SK-N-SH (cell line): ENCODE results near the gene DNAJB8. TPM values are rescaled to one million over a fixed set of nuclear protein-coding genes. Genes with fewer than 3 reads are reported as not detected.

Experiments used
- CTCF ChIA-PET: fragments of 300-600, 350-600 bp; formaldehyde crosslinking; extraction: SDS; loops from one replicate; lab custom pipeline; 2021; lab: Yijun Ruan, JAX
- POLR2A ChIA-PET: fragments of 350-600 bp; sonication (Branson Sonifier 250); formaldehyde crosslinking; extraction: SDS; loops from one replicate; lab custom pipeline; 2020; ENCODE audit warnings: antibody characterized with exemption, inconsistent platforms; lab: Yijun Ruan, JAX
- DNase-seq: peaks from one replicate; pipeline ENCODE4 v3.0.0; 2012
- H2AFZ ChIP-seq: fragments of 200-600 bp; sonication (generic); 2 replicates; pipeline ENCODE4 v1.8.1; 2016; ENCODE audit warnings: antibody characterized with exemption, mild to moderate bottlenecking, low read depth
- H3F3A ChIP-seq: fragments of 200-600 bp; sonication (generic); replicated peaks from 2 replicates; pipeline ENCODE3; 2016; ENCODE audit warnings: antibody characterized with exemption, mild to moderate bottlenecking; ENCODE audit not compliant: insufficient read depth
- H3K27ac ChIP-seq, 2 experiments: fragments of 200-500 bp in 1 of 2; fragments of 200-600 bp in 1 of 2; sonication (Bioruptor generic) in 1 of 2; sonication (generic), shearing (Covaris generic) in 1 of 2; 2 replicates each; pipeline versions ENCODE4 v1.5.1 to v1.6.1; 2014 to 2016; ENCODE audit warnings: low read depth in 2 of 2, inconsistent platforms in 1 of 2, low read length in 1 of 2, mild to moderate bottlenecking in 1 of 2, mixed read lengths in 1 of 2
- H3K27me3 ChIP-seq: fragments of 200-600 bp; sonication (generic), shearing (Covaris generic); 2 replicates; pipeline ENCODE4 v1.6.1; 2016; ENCODE audit warnings: mixed run types; ENCODE audit not compliant: insufficient read depth
- H3K36me3 ChIP-seq, 2 experiments: fragments of 200-500 bp in 1 of 2; fragments of 200-600 bp in 1 of 2; sonication (Bioruptor generic) in 1 of 2; sonication (generic) in 1 of 2; replicated peaks in 1 of 2; 2 replicates each; pipeline versions ENCODE3 to v1.5.1; 2014 to 2016; ENCODE audit warnings: low read length in 1 of 2, mild to moderate bottlenecking in 1 of 2; ENCODE audit not compliant: insufficient read depth in 2 of 2, control insufficient read depth in 1 of 2
- H3K4me1 ChIP-seq, 2 experiments: fragments of 200-500 bp in 1 of 2; fragments of 200-600 bp in 1 of 2; sonication (Bioruptor generic) in 1 of 2; sonication (generic), shearing (Covaris generic) in 1 of 2; 2 replicates each; pipeline versions ENCODE4 v1.5.1 to v1.6.1; 2014 to 2016; ENCODE audit warnings: low read depth in 1 of 2, low read length in 1 of 2, mixed run types in 1 of 2; ENCODE audit not compliant: insufficient read depth in 2 of 2, control insufficient read depth in 1 of 2
- H3K4me2 ChIP-seq: fragments of 200-600 bp; sonication (generic), shearing (Covaris generic); 2 replicates; pipeline ENCODE4 v1.6.1; 2017; ENCODE audit warnings: mixed run types
- H3K4me3 ChIP-seq, 2 experiments: fragments of 200-500 bp in 1 of 2; fragments of 200-600 bp in 1 of 2; sonication (Bioruptor generic) in 1 of 2; sonication (generic), shearing (Covaris generic) in 1 of 2; 2 replicates each; pipeline versions ENCODE4 v1.5.1 to v1.8.1; 2014 to 2016; ENCODE audit warnings: low read depth in 2 of 2, inconsistent platforms in 1 of 2, low read length in 1 of 2, mild to moderate bottlenecking in 1 of 2, mixed read lengths in 1 of 2, moderate library complexity in 1 of 2
- H3K79me2 ChIP-seq: fragments of 200-600 bp; sonication (generic); 2 replicates; pipeline ENCODE4 v1.8.1; 2017; ENCODE audit warnings: mild to moderate bottlenecking; ENCODE audit not compliant: insufficient read depth
- H3K9ac ChIP-seq: fragments of 200-600 bp; sonication (generic); 2 replicates; pipeline ENCODE4 v1.6.1; 2017; ENCODE audit warnings: mixed run types
- H3K9me2 ChIP-seq: fragments of 200-600 bp; sonication (generic); 2 replicates; pipeline ENCODE4 v1.6.1; 2017; ENCODE audit warnings: mixed run types
- H3K9me3 ChIP-seq: fragments of 200-600 bp; sonication (generic); 2 replicates; pipeline ENCODE4 v1.6.1; 2017; ENCODE audit warnings: mixed run types, mild to moderate bottlenecking, moderate library complexity
- H4K20me1 ChIP-seq: fragments of 200-600 bp; sonication (generic); 2 replicates; pipeline ENCODE4 v1.6.1; 2017; ENCODE audit warnings: mild to moderate bottlenecking, mixed run types; ENCODE audit not compliant: insufficient read depth
- ELF1 ChIP-seq: IDR thresholded peaks from 2 replicates; pipeline ENCODE4 v1.4.0; 2012
- EP300 ChIP-seq, 2 experiments: IDR thresholded peaks; 2 replicates each; pipeline versions ENCODE4 v1.4.0 to v1.6.1; 2012; ENCODE audit warnings: borderline replicate concordance in 1 of 2, low read depth in 1 of 2, low read length in 1 of 2
- EZH2phosphoT487 ChIP-seq: fragments of 200-600 bp; sonication (generic); IDR thresholded peaks from 2 replicates; pipeline ENCODE4 v1.6.1; 2017; ENCODE audit warnings: low read depth, mixed run types, mild to moderate bottlenecking, antibody characterized with exemption, moderate library complexity, borderline replicate concordance
- FOSL2 ChIP-seq: IDR thresholded peaks from 2 replicates; pipeline ENCODE4 v1.4.0; 2012; ENCODE audit warnings: low read depth, mild to moderate bottlenecking, moderate library complexity, borderline replicate concordance
- FOXJ3 ChIP-seq: sonication (generic); formaldehyde crosslinking; IDR thresholded peaks from 2 replicates; pipeline ENCODE4 v1.5.1; 2020; ENCODE audit warnings: mild to moderate bottlenecking, missing genetic modification reagents
- FOXM1 ChIP-seq: IDR thresholded peaks from 2 replicates; pipeline ENCODE4 v1.4.0; 2012; ENCODE audit warnings: low read depth, mild to moderate bottlenecking
- GATA2 ChIP-seq: sonication (generic); formaldehyde crosslinking; IDR thresholded peaks from 2 replicates; pipeline ENCODE4 v1.5.0; 2020; ENCODE audit warnings: mild to moderate bottlenecking, missing genetic modification reagents
- JUND ChIP-seq: IDR thresholded peaks from 2 replicates; pipeline ENCODE4 v1.4.0; 2012
- MEF2A ChIP-seq: IDR thresholded peaks from 2 replicates; pipeline ENCODE4 v1.4.0; 2012; ENCODE audit warnings: low read depth, borderline replicate concordance
- POLR2AphosphoS5 ChIP-seq: IDR thresholded peaks from 2 replicates; pipeline ENCODE4 v1.6.1; 2012; ENCODE audit warnings: low read depth, low read length
- RXRA ChIP-seq: IDR thresholded peaks from 2 replicates; pipeline ENCODE4 v1.4.0; 2012; ENCODE audit warnings: low read depth, mild to moderate bottlenecking, borderline replicate concordance
- SIN3A ChIP-seq: IDR thresholded peaks from 2 replicates; pipeline ENCODE4 v1.6.1; 2012; ENCODE audit warnings: low read depth, mild to moderate bottlenecking, low read length, moderate library complexity, borderline replicate concordance
- TAF1 ChIP-seq: IDR thresholded peaks from 2 replicates; pipeline ENCODE4 v1.6.1; 2012; ENCODE audit warnings: low read depth, mild to moderate bottlenecking, low read length, moderate library complexity, borderline replicate concordance
- TCF12 ChIP-seq: IDR thresholded peaks from 2 replicates; pipeline ENCODE4 v1.4.0; 2012
- TEAD4 ChIP-seq: IDR thresholded peaks from 2 replicates; pipeline ENCODE4 v1.4.0; 2012; ENCODE audit warnings: mild to moderate bottlenecking, borderline replicate concordance; ENCODE audit not compliant: insufficient read depth
- WGBS: methylation state at CpG from one replicate; pipeline ENCODE4 v1.1.6; 2017; ENCODE audit warnings: low lambda C conversion rate; 5-methylcytosine and 5-hydroxymethylcytosine counted together
- polyA plus RNA-seq, 3 experiments: library from polyadenylated mRNA; depleted of rRNA; stranded (reverse); fragments of >200 nt; gene quantifications; 2 replicates each; pipeline ENCODE4 v1.2.3, GENCODE V29; 2012
- TF ChIP-seq, protein P1 (sequence below): fragments of 150-350 bp; IDR thresholded peaks from 2 replicates; pipeline ENCODE4 v1.6.1; 2016; ENCODE audit warnings: mild to moderate bottlenecking, low read depth, low read length
- TF ChIP-seq, protein P2 (sequence below): IDR thresholded peaks from 2 replicates; pipeline ENCODE4 v1.4.0; 2012; ENCODE audit warnings: low read depth, borderline replicate concordance
- TF ChIP-seq, protein P3 (sequence below): IDR thresholded peaks from 2 replicates; pipeline ENCODE4; 2012
- TF ChIP-seq, protein P4 (sequence below): IDR thresholded peaks from 2 replicates; pipeline ENCODE4 v1.6.1; 2012; ENCODE audit warnings: mild to moderate bottlenecking, low read depth, low read length, moderate library complexity
- TF ChIP-seq, protein P5 (sequence below): fragments of 200-600 bp; sonication (generic); IDR thresholded peaks from 2 replicates; pipeline ENCODE4 v1.6.1; 2017; ENCODE audit warnings: antibody characterized with exemption, mild to moderate bottlenecking, moderate library complexity
- TF ChIP-seq, protein P6 (sequence below): IDR thresholded peaks from 2 replicates; pipeline ENCODE4 v1.4.0; 2012; ENCODE audit warnings: low read depth, borderline replicate concordance

Gene DNAJB8
- polyA plus RNA-seq, 1 of the 3 experiments (the other 2 are of a cell fraction): not detected

DNA sequence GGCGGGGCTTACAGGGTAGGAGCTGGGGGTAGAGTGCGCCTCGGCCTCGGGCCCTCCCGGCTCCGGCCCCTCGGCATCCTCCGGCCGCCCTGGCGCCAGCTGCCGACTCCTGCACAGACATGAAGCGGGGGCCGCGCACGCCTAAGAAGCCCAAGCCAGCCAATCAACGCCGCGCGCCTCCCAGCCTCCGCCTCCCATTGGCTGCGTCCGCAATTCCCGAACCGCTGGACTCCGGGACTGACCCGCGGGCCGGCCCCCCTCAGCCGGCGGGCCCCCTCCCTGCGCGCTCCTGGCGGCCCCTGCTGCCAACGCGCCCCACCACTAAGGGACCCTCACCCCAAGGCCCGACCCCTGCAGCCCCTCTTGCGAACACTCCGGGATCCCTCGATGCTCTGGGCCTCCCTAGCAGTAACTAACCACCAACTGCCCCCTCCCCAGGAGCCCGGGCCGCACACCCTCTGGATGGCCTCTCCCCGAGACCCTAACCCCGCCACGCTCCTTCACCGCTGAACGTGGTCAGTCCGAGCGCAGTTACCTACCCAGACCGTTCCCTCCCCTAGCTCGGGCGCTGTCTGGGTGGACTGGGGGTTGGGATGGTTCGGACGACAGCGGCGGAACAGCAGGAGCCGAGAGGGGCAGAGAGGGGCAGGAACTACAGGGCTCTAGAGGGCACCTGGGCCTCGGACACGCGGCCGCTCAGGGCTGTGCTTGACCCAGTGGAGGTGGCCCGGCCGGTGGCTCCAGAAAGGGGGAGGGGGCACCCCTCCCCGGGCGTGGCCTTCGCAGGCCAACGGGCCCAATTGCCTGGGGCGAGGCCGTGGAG lies 21.3 kb upstream of the DNAJB8 start:
- WGBS: 2% methylated on average over 17 of the region's 68 CpGs
- Histone ChIP-seq H3K79me2 (peaks cover 34% of the 10 kb centered on the region), H3K36me3 (peaks cover 4 to 5% of the 10 kb centered on the region in 2 experiments), H4K20me1 (peaks cover 19% of the 10 kb centered on the region; the same call in 1 of the 2 replicates), H3K9me2 (no peaks in the 10 kb centered on the region), H3K9me3 (no peaks in the 10 kb centered on the region), H3K4me2 (peak overlapping the region; percentile 99), H3K9ac (peak overlapping the region; percentile 80), H3K27me3 (peaks cover 23% of the 10 kb centered on the region; the same call in 1 of the 2 replicates), H3K27ac (peak overlapping the region; percentile 36 to 97), H2AFZ (peak overlapping the region; percentile 88), H3K4me3 (peak overlapping the region; percentile 75 to 77), H3F3A (no peaks in the 10 kb centered on the region), H3K4me1 (peaks cover 4 to 8% of the 10 kb centered on the region in 2 experiments; a peak in 3 of 4 replicates)
- peak; percentile 82 for DNase-seq
- ChIA-PET POLR2A (interaction anchor here (0.8 to 5.7 kb wide), 13 partner anchors 9 to 317 kb away, joined by 3 to 66 read pairs (median 3); no protein-coding TSS in a partner anchor), CTCF (interaction anchor here (0.8 to 13.1 kb wide), 7 partner anchors 8 to 181 kb away, joined by 3 to 177 read pairs (median 3); no protein-coding TSS in a partner anchor)
- TF ChIP-seq GATA2 (CRISPR knock-in tag) (no peak; the same call in 1 of the 2 replicates), JUND (no peak), SIN3A (no peak), FOSL2 (no peak), FOXJ3 (CRISPR knock-in tag) (no peak), EZH2phosphoT487 (no peak), RXRA (no peak), TAF1 (0 out of 2 replicates have a peak, but pooled peaks have one; percentile 30), POLR2AphosphoS5 (peak; percentile 46; the same call in 1 of the 2 replicates), TEAD4 (no peak), FOXM1 (no peak), ELF1 (no peak), MEF2A (no peak), TCF12 (no peak), EP300 (IDR thresholded peaks at IDR 0.05; ENCODE audit: borderline replicate concordance in 1 of 2, low read depth in 1 of 2, low read length in 1 of 2) (no peak)
- TF ChIP-seq, protein P1, sequence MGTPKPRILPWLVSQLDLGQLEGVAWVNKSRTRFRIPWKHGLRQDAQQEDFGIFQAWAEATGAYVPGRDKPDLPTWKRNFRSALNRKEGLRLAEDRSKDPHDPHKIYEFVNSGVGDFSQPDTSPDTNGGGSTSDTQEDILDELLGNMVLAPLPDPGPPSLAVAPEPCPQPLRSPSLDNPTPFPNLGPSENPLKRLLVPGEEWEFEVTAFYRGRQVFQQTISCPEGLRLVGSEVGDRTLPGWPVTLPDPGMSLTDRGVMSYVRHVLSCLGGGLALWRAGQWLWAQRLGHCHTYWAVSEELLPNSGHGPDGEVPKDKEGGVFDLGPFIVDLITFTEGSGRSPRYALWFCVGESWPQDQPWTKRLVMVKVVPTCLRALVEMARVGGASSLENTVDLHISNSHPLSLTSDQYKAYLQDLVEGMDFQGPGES: no peak
- TF ChIP-seq, protein P2, sequence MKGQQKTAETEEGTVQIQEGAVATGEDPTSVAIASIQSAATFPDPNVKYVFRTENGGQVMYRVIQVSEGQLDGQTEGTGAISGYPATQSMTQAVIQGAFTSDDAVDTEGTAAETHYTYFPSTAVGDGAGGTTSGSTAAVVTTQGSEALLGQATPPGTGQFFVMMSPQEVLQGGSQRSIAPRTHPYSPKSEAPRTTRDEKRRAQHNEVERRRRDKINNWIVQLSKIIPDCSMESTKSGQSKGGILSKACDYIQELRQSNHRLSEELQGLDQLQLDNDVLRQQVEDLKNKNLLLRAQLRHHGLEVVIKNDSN: no peak
- TF ChIP-seq, protein P3, sequence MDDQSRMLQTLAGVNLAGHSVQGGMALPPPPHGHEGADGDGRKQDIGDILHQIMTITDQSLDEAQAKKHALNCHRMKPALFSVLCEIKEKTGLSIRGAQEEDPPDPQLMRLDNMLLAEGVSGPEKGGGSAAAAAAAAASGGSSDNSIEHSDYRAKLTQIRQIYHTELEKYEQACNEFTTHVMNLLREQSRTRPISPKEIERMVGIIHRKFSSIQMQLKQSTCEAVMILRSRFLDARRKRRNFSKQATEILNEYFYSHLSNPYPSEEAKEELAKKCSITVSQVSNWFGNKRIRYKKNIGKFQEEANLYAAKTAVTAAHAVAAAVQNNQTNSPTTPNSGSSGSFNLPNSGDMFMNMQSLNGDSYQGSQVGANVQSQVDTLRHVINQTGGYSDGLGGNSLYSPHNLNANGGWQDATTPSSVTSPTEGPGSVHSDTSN: no peak
- TF ChIP-seq, protein P4, sequence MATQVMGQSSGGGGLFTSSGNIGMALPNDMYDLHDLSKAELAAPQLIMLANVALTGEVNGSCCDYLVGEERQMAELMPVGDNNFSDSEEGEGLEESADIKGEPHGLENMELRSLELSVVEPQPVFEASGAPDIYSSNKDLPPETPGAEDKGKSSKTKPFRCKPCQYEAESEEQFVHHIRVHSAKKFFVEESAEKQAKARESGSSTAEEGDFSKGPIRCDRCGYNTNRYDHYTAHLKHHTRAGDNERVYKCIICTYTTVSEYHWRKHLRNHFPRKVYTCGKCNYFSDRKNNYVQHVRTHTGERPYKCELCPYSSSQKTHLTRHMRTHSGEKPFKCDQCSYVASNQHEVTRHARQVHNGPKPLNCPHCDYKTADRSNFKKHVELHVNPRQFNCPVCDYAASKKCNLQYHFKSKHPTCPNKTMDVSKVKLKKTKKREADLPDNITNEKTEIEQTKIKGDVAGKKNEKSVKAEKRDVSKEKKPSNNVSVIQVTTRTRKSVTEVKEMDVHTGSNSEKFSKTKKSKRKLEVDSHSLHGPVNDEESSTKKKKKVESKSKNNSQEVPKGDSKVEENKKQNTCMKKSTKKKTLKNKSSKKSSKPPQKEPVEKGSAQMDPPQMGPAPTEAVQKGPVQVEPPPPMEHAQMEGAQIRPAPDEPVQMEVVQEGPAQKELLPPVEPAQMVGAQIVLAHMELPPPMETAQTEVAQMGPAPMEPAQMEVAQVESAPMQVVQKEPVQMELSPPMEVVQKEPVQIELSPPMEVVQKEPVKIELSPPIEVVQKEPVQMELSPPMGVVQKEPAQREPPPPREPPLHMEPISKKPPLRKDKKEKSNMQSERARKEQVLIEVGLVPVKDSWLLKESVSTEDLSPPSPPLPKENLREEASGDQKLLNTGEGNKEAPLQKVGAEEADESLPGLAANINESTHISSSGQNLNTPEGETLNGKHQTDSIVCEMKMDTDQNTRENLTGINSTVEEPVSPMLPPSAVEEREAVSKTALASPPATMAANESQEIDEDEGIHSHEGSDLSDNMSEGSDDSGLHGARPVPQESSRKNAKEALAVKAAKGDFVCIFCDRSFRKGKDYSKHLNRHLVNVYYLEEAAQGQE: no peak
- TF ChIP-seq, protein P5, sequence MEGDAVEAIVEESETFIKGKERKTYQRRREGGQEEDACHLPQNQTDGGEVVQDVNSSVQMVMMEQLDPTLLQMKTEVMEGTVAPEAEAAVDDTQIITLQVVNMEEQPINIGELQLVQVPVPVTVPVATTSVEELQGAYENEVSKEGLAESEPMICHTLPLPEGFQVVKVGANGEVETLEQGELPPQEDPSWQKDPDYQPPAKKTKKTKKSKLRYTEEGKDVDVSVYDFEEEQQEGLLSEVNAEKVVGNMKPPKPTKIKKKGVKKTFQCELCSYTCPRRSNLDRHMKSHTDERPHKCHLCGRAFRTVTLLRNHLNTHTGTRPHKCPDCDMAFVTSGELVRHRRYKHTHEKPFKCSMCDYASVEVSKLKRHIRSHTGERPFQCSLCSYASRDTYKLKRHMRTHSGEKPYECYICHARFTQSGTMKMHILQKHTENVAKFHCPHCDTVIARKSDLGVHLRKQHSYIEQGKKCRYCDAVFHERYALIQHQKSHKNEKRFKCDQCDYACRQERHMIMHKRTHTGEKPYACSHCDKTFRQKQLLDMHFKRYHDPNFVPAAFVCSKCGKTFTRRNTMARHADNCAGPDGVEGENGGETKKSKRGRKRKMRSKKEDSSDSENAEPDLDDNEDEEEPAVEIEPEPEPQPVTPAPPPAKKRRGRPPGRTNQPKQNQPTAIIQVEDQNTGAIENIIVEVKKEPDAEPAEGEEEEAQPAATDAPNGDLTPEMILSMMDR: no peak
- TF ChIP-seq, protein P6, sequence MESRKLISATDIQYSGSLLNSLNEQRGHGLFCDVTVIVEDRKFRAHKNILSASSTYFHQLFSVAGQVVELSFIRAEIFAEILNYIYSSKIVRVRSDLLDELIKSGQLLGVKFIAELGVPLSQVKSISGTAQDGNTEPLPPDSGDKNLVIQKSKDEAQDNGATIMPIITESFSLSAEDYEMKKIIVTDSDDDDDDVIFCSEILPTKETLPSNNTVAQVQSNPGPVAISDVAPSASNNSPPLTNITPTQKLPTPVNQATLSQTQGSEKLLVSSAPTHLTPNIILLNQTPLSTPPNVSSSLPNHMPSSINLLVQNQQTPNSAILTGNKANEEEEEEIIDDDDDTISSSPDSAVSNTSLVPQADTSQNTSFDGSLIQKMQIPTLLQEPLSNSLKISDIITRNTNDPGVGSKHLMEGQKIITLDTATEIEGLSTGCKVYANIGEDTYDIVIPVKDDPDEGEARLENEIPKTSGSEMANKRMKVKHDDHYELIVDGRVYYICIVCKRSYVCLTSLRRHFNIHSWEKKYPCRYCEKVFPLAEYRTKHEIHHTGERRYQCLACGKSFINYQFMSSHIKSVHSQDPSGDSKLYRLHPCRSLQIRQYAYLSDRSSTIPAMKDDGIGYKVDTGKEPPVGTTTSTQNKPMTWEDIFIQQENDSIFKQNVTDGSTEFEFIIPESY: no peak
